SJSA1 (cell line): ENCODE results near the gene NR6A1. TPM values are rescaled to one million over a fixed set of nuclear protein-coding genes. Genes with fewer than 3 reads are reported as not detected.

ENCODE experiments used
- DNase-seq, 2 experiments: peaks; one replicate each; pipeline ENCODE4 v3.0.0-alpha.2; 2015 to 2020; ENCODE audit warnings: low spot score in 2 of 2, low read depth in 1 of 2
- H3K27ac ChIP-seq: fragments of 250-450 bp; sonication (Bioruptor Pico); 2 replicates; pipeline ENCODE4 v1.5.1; 2020; ENCODE audit warnings: mild to moderate bottlenecking, moderate library complexity
- H3K27me3 ChIP-seq: fragments of 250-450 bp; sonication (Bioruptor Pico); replicated peaks from 2 replicates; pipeline ENCODE4 v1.5.1; 2020; ENCODE audit warnings: mild to moderate bottlenecking, moderate library complexity
- H3K36me3 ChIP-seq: fragments of 250-450 bp; sonication (Bioruptor Pico); 2 replicates; pipeline ENCODE4 v1.5.1; 2020; ENCODE audit warnings: mild to moderate bottlenecking
- H3K4me1 ChIP-seq: fragments of 250-450 bp; sonication (Bioruptor Pico); replicated peaks from 2 replicates; pipeline ENCODE4 v1.6.1; 2021; ENCODE audit warnings: mild to moderate bottlenecking
- H3K4me3 ChIP-seq: fragments of 250-450 bp; sonication (Bioruptor Pico); 2 replicates; pipeline ENCODE4 v1.5.1; 2020; ENCODE audit warnings: mild to moderate bottlenecking
- H3K9me3 ChIP-seq: fragments of 250-450 bp; sonication (Bioruptor Pico); replicated peaks from 2 replicates; pipeline ENCODE4 v1.5.1; 2020; ENCODE audit warnings: mild to moderate bottlenecking
- total RNA-seq: library from RNA; depleted of rRNA; stranded (reverse); fragments of >200 nt; shearing (Covaris generic); gene quantifications from 2 replicates; pipeline ENCODE4 v1.2.3, GENCODE V29; 2014

Gene NR6A1
- total RNA-seq, 1 experiment from 2014 or later: 1.0 TPM

GRCh38 chr9:124479371-124479770, 291.7 kb downstream of the NR6A1 start:
- H3K36me3 ChIP-seq: no peaks in the 10 kb centered on the region
- H3K4me1 ChIP-seq: peaks cover 5% of the 10 kb centered on the region
- peaks cover 16% of the 10 kb centered on the region for H3K27me3 ChIP-seq
- no peak overlapping the region for H3K4me3 ChIP-seq
- no peak for DNase-seq
- H3K9me3 ChIP-seq: no peaks in the 10 kb centered on the region
- H3K27ac ChIP-seq: no peak overlapping the region

GRCh38 chr9:124478354-124478753, 292.8 kb downstream of the NR6A1 start:
- no peak for DNase-seq

DNA sequence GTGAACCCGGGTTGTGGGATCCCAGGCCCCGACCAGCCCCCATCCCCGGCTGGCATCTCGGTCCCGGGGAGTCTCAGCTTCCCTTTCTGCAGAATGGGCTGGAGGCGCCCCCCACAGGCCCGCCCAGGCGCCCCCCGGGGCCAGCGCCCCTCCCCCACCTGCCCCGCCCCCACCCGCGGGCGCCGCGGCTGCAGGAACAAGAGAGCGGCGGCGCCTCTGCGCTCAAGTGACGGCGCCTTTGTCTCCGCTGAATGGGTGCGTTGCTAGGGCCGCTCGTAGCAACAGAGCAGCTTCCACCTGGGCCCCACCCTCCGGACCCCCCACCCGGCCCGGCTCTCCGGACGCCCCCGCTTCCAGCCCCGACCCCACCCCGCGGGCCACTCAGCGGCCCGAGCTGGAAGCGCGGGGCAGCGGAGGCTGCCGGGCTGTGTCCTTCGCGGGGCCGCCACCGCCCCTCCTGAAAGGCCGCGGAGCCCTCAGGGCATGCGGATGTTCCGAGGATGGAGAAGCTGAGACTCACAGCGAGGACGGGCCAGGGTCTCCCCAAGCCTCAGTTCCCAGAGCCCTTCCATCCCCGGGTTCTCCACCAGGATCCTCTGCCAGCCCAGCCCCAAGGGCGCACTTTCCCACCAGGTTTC, 293.3 kb downstream of the NR6A1 start:
- Histone ChIP-seq H3K9me3 (no peaks in the 10 kb centered on the region), H3K4me1 (peaks cover 5% of the 10 kb centered on the region), H3K36me3 (no peaks in the 10 kb centered on the region), H3K4me3 (no peak overlapping the region), H3K27ac (no peak overlapping the region), H3K27me3 (peaks cover 16% of the 10 kb centered on the region)
- no peak for DNase-seq

More at GRCh38 chr9:124478354-124478753, 292.8 kb downstream of the NR6A1 start:
- Histone ChIP-seq H3K9me3 (no peaks in the 10 kb centered on the region), H3K36me3 (no peaks in the 10 kb centered on the region), H3K4me3 (no peak overlapping the region), H3K4me1 (peaks cover 5% of the 10 kb centered on the region), H3K27ac (no peak overlapping the region), H3K27me3 (peaks cover 16% of the 10 kb centered on the region)

DNA sequence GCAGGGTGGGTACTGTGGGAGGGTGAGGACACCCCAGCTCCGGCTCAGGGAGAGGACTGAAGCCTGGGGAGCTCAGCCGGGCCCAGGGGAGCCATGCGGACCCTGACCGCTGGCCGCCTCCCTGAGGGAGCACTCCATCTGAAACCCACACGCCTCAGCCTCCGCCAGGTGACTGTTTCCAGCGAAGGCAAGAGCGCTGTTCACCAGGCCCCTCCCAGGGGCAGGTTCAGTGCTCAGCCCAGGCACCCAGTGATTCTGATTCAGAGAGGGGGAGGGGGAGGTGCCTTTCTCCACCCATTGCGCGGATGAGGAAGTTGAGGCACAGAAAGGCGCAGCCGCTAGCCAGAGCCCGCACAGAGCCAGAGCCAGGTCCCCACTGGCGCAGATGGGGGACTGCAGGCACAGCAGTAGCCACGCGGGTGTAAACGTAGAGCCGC, 293.9 kb downstream of the NR6A1 start:
- H3K27me3 ChIP-seq: peaks cover 16% of the 10 kb centered on the region
- no peaks in the 10 kb centered on the region for H3K9me3 ChIP-seq
- H3K4me1 ChIP-seq: peaks cover 5% of the 10 kb centered on the region
- no peak for DNase-seq
- H3K27ac ChIP-seq: no peak overlapping the region
- H3K36me3 ChIP-seq: no peaks in the 10 kb centered on the region
- no peak overlapping the region for H3K4me3 ChIP-seq

DNA sequence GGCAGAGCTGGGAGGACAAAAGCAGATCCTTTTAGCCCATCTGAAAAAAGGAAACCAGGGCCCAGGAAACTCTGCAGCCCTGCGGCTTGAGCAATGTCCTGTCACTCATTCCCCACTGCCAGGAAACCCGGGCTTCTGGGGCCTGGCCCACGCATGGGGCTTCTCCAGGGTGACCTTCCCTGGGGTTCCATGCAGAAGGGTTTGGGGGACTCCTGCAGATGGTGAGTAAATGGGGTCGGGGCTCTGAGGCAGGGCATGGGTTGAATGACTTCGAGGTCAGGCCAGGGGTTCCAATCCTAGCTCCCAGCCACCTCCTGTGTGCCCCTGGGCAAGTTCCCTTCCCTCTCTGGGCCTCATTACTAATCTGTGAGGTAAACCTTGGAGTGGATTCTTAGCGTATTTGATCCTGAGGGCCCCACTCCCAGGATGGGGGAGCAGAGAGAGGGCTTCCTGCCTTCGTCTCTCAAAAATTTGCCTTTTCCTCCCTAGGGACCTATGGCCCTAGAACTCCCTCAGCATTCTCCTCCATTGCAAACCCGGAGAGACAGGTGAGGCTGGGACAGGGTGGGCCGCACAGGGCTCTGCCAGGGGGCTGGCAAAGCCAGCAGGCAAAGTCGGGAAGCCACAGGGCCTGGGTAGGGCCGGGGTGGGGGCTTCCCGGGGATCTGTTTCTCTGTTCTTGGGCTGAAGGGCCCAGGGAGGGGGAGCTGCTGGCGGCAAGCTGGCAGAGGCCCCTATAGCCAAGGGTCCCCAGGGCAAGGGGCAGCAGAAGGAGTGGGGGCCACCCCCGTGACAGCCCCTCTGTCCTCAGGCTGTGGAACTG, 295.0 kb downstream of the NR6A1 start:
- peaks cover 14% of the 10 kb centered on the region for H3K27me3 ChIP-seq
- no peak for DNase-seq
- no peaks in the 10 kb centered on the region for H3K9me3 ChIP-seq
- H3K4me1 ChIP-seq: peaks cover 5% of the 10 kb centered on the region
- H3K36me3 ChIP-seq: no peaks in the 10 kb centered on the region
- H3K4me3 ChIP-seq: no peak overlapping the region
- H3K27ac ChIP-seq: no peak overlapping the region

GRCh38 chr9:124475158-124475867, 295.8 kb downstream of the NR6A1 start:
- Histone ChIP-seq H3K9me3 (no peaks in the 10 kb centered on the region), H3K4me3 (no peak overlapping the region), H3K4me1 (peaks cover 5% of the 10 kb centered on the region), H3K27me3 (peaks cover 14% of the 10 kb centered on the region), H3K36me3 (no peaks in the 10 kb centered on the region), H3K27ac (no peak overlapping the region)
- DNase-seq: no peak

DNA sequence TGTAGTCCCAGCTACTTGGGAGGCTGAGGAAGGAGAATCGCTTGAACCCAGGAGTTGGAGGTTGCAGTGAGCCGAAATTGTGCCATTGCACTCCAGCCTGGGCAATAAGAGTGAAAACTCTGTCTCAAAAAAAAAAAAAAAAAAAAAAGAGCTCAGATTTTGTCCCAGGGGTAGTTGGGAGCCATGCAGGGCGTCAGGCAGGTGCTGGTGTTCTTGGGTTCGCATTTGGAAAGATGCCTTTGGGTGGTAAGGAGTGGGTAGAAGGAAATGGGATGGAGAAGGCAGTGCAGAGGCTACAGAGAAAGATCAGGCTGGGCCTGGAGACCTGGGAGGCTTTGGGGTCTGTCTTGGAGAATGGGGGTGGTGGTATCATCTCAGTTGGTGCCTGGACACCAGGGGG, 297.0 kb downstream of the NR6A1 start:
- Histone ChIP-seq H3K9me3 (no peaks in the 10 kb centered on the region), H3K27me3 (peaks cover 14% of the 10 kb centered on the region), H3K36me3 (no peaks in the 10 kb centered on the region), H3K4me3 (no peak overlapping the region), H3K27ac (no peak overlapping the region), H3K4me1 (peaks cover 5% of the 10 kb centered on the region)
- no peak for DNase-seq

- H3K4me3 ChIP-seq: no peak overlapping the region
- peaks cover 14% of the 10 kb centered on the region for H3K27me3 ChIP-seq
- peaks cover 5% of the 10 kb centered on the region for H3K4me1 ChIP-seq
- H3K9me3 ChIP-seq: no peaks in the 10 kb centered on the region
- no peak for DNase-seq
- H3K27ac ChIP-seq: no peak overlapping the region
- no peaks in the 10 kb centered on the region for H3K36me3 ChIP-seq
These were observed 297.8 kb downstream of the NR6A1 start for GRCh38 chr9:124473310-124473709.

DNA sequence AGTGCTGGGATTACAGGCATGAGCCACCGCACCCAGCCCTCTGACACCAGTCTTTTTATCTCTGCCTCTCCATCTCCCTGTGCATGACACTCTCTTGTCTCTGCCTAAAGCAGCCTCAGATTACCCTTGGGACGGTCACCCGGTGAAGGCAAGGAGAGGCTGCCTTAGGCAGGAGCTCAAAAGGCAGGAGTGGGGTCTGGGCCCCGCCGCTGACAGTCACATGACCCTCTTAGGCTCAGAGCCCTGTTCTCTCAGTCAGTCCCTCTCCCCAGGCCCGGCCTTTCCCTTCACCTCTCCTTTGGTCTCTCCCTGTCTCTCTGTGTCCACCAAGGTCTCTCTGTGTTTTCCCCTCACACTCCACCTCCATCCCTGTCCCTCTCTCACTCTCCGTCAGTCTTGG, 298.3 kb downstream of the NR6A1 start:
- peaks cover 10% of the 10 kb centered on the region for H3K27me3 ChIP-seq

GRCh38 chr9:124471761-124472160, 299.4 kb downstream of the NR6A1 start:
- Histone ChIP-seq H3K4me1 (no peaks in the 10 kb centered on the region), H3K4me3 (no peak overlapping the region), H3K36me3 (no peaks in the 10 kb centered on the region), H3K27me3 (0 out of 2 replicates have a peak, but pooled peaks cover 2% of the 10 kb centered on the region), H3K27ac (no peak overlapping the region), H3K9me3 (no peaks in the 10 kb centered on the region)
- DNase-seq: no peak

More for the DNA sequence above, 298.3 kb downstream of the NR6A1 start:
- Histone ChIP-seq H3K36me3 (no peaks in the 10 kb centered on the region), H3K27ac (no peak overlapping the region), H3K4me3 (no peak overlapping the region), H3K9me3 (no peaks in the 10 kb centered on the region), H3K4me1 (peaks cover 5% of the 10 kb centered on the region)
- DNase-seq: no peak

DNA sequence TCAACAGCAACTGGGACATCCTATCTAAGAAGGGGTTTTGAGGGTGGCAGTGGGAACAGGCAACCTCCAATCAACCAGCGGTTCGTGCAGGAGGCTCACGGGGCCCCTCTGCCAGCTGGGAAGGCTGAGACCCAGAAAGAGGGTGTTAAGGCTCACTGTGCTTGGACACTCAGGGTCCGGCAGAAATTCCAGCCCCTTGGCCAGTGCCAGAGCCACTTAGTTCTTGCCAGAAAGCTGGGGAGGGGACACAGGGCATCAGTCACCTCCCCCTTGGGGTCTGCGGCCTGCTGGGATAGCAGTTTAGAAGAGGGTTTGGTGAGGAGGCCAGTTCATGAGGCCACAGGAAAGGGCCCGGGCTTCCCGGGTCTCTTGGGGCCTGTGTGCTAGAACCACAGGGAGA, 300.4 kb downstream of the NR6A1 start:
- Histone ChIP-seq H3K4me3 (no peak overlapping the region), H3K9me3 (no peaks in the 10 kb centered on the region), H3K4me1 (no peaks in the 10 kb centered on the region), H3K27me3 (no peaks in the 10 kb centered on the region), H3K27ac (no peak overlapping the region), H3K36me3 (no peaks in the 10 kb centered on the region)
- no peak for DNase-seq

DNA sequence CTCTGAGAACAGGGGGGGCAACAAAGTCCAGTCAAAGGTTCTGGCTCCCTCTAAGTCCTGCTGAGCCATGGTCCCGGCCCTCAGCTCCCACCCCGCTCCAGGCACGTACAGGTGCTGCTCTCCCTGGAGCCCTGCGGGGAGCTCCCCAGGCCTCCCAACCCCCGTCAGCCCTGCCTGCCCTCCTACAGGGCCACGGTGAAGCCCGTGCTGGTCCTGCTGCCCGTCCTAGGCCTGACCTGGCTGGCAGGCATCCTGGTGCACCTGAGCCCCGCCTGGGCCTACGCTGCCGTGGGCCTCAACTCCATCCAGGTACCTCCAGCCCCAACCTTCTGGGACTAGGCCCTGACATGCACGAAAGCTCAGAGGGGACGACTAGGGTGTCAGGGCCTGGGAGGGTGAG, 300.8 kb downstream of the NR6A1 start:
- no peaks in the 10 kb centered on the region for H3K27me3 ChIP-seq
- no peaks in the 10 kb centered on the region for H3K9me3 ChIP-seq
- H3K4me3 ChIP-seq: no peak overlapping the region
- H3K4me1 ChIP-seq: no peaks in the 10 kb centered on the region
- DNase-seq: no peak
- H3K36me3 ChIP-seq: no peaks in the 10 kb centered on the region
- H3K27ac ChIP-seq: no peak overlapping the region

DNA sequence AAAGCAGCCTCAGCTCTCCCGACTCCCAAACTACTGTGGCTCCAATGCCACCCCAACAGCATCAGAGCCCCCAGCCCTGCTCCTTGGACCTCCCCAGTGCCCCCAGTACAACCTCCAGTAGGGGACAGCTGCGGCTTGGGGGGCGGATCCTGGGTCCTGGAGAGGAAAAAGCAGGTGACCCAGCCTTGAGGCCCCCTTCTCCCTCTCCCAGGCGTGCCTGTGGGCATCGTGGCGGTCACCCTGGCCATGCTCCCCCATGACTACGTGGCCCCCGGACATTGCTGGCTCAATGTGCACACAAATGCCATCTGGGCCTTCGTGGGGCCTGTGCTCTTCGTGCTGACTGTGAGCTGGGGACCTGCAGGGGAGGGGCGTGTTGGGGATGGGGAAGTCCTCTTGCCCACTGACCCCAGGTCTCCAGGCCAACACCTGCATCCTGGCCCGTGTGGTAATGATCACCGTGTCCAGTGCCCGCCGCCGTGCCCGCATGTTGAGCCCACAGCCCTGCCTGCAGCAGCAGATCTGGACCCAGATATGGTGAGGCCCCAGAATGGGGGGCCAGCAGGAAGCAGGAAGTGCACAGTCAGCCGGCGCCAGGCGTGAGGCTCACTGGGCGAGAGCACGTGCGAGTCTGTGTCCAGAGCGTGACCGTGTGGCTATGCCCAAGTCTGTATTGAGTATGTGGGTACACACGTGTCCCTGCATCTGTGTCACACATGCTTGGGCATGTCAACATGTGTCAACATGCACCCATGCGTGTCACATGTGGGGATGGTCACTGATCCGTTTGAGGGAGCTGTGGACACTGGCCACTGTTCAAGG, 301.9 kb downstream of the NR6A1 start:
- no peak for DNase-seq
- no peaks in the 10 kb centered on the region for H3K9me3 ChIP-seq
- H3K4me3 ChIP-seq: no peak overlapping the region
- H3K36me3 ChIP-seq: no peaks in the 10 kb centered on the region
- H3K4me1 ChIP-seq: no peaks in the 10 kb centered on the region
- H3K27me3 ChIP-seq: no peaks in the 10 kb centered on the region
- no peak overlapping the region for H3K27ac ChIP-seq
